Ascending aorta (tissue), 2 donors: ENCODE data around the gene WNK2. TPM values are rescaled to one million over a fixed set of nuclear protein-coding genes. Genes with fewer than 3 reads are reported as not detected.

Experiments
- DNase-seq, 2 donors: peaks; one replicate each; pipeline ENCODE4 v3.0.0-alpha.2; 2019; ENCODE audit warnings: low spot score in 2 of 2
- H3K27ac ChIP-seq, 2 donors: fragments of 200-600 bp; sonication (generic); one replicate each; pipeline ENCODE4 v1.5.1; 2016 to 2017; ENCODE audit warnings: mild to moderate bottlenecking in 1 of 2
- H3K27me3 ChIP-seq: fragments of 200-600 bp; sonication (generic); one replicate; pipeline ENCODE4 v1.5.1; 2017
- H3K36me3 ChIP-seq, 2 donors: fragments of 200-600 bp; sonication (generic); one replicate each; pipeline ENCODE4 v1.5.1; 2016
- H3K4me1 ChIP-seq, 2 donors: fragments of 200-600 bp; sonication (generic); one replicate each; pipeline ENCODE4 v1.5.1; 2016 to 2017; ENCODE audit warnings: mild to moderate bottlenecking in 1 of 2
- H3K4me3 ChIP-seq, 2 donors: fragments of 200-600 bp; sonication (generic); one replicate each; pipeline ENCODE4 v1.5.1; 2016 to 2017; ENCODE audit warnings: mild to moderate bottlenecking in 1 of 2
- H3K9me3 ChIP-seq, 2 donors: fragments of 200-600 bp; sonication (generic); one replicate each; pipeline ENCODE4 v1.5.1; 2016
- CTCF ChIP-seq, 3 experiments: fragments of 200-600 bp in 2 of 3; fragments of 450-650 bp in 1 of 3; sonication (generic) in 2 of 3; IDR thresholded peaks; one replicate each; pipeline ENCODE4 v1.5.1; 2016 to 2019; ENCODE audit warnings: antibody characterized with exemption in 3 of 3, mild to moderate bottlenecking in 1 of 3, moderate library complexity in 1 of 3
- intact Hi-C: fragments of 100-400 bp; cut with DNase I; formaldehyde crosslinking; loops from one replicate; pipeline ENCODE4 v1.15.1; 2023
- total RNA-seq: library from RNA; depleted of rRNA; stranded (reverse); fragments of >200 nt; gene quantifications from one replicate; pipeline ENCODE4 v1.1.0, GENCODE V29; 2016

The WNK2 gene
- total RNA-seq, 1 donor from 2014 or later = not detected

- no peak for DNase-seq
- H3K27ac ChIP-seq = peak overlapping the region in 1 of 2 donors; percentile 9
- H3K27me3 ChIP-seq = no peaks in the 10 kb centered on the region
- no peak overlapping the region for H3K4me3 ChIP-seq
- no peak for TF ChIP-seq CTCF (IDR thresholded peaks at IDR 0.05)
- H3K4me1 ChIP-seq = peaks cover 0 to 28% of the 10 kb centered on the region in 2 donors
- H3K9me3 ChIP-seq = no peaks in the 10 kb centered on the region
- H3K36me3 ChIP-seq = no peaks in the 10 kb centered on the region
- intact Hi-C loops = no loop called here
These were observed 22.7 kb downstream of the WNK2 start for GRCh38 chr9:93206576-93207155.

- peak in 1 of 2 donors; percentile 75 for DNase-seq
- Histone ChIP-seq H3K9me3 (no peaks in the 10 kb centered on the region), H3K4me3 (peak overlapping the region; percentile 31 to 35), H3K27me3 (no peaks in the 10 kb centered on the region), H3K27ac (peak overlapping the region; percentile 44 to 62), H3K36me3 (no peaks in the 10 kb centered on the region), H3K4me1 (peaks cover 0 to 28% of the 10 kb centered on the region in 2 donors)
- intact Hi-C loops = no loop called here
- TF ChIP-seq CTCF (IDR thresholded peaks at IDR 0.05) = no peak
These were observed 23.4 kb downstream of the WNK2 start for GRCh38 chr9:93207326-93207814.

GRCh38 chr9:93207860-93208734 is 24.2 kb downstream of the WNK2 start:
- H3K9me3 ChIP-seq = no peaks in the 10 kb centered on the region
- no peak for DNase-seq
- peak overlapping the region; percentile 31 to 35 for H3K4me3 ChIP-seq
- TF ChIP-seq CTCF (IDR thresholded peaks at IDR 0.05) = no peak
- H3K36me3 ChIP-seq = no peaks in the 10 kb centered on the region
- intact Hi-C loops = no loop called here
- H3K27me3 ChIP-seq = no peaks in the 10 kb centered on the region
- H3K27ac ChIP-seq = peak overlapping the region; percentile 44 to 62
- peaks cover 0 to 28% of the 10 kb centered on the region in 2 donors for H3K4me1 ChIP-seq

DNA sequence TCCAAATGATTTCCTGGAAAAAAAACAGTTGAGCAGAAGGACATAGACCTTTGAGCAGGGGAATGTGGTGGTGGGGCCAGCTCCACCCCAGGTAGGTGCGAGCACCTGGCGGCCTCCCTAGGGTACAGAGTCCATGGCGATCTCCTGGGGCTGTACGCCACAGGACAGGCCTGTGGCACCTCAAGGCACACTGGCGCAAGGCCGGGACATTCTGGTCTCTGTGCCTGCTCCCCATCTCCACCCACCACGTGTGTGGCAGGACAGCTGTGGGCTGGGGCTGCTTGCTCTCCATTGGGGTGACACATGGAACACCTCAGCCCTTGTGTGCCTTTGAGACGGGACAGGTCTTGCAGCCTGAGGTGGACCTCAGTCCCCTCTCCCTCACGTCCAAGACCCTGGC is 25.2 kb downstream of the WNK2 start:
- no peak for TF ChIP-seq CTCF (IDR thresholded peaks at IDR 0.05)
- H3K9me3 ChIP-seq = no peaks in the 10 kb centered on the region
- no peak overlapping the region for H3K27ac ChIP-seq
- intact Hi-C loops = no loop called here
- no peaks in the 10 kb centered on the region for H3K27me3 ChIP-seq
- H3K4me3 ChIP-seq = no peak overlapping the region
- H3K4me1 ChIP-seq = peaks cover 0 to 28% of the 10 kb centered on the region in 2 donors
- no peaks in the 10 kb centered on the region for H3K36me3 ChIP-seq
- DNase-seq = no peak

DNA sequence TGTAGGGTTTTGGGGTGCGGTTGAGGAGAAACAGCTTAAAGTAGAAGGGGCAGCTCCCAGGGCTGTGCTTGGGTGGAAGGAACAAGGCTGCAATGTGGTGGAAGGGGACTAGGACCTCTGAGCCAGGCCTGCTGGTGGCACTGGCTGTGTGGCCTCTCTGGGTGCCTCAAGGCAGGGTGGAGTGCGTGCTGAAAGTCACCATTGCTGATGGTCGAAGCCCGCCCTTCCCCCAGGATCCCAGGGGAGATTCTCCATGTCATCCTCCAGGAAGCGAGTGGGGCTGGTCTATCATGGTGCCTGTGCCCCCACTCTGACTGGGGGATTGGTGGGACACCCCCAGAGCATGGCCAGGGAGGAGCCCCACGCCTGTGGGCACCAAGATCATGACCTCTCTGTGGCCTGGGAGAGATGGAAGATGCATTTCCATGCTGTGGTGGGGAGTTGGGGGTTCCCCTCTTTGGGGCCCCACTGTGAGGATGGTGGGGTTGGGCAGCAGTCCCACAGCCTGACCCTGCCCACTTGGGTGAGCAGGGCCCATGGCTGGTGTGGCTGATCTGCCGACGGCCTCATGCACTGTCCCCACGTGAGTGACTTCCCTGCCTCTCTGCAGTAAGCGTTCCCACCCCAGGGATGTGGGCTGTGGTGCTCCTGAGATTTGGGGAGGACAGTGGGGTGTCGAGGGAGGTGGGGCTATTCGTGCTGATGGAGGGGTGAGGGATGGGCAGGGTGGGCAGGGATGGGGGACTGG is 25.8 kb downstream of the WNK2 start:
- intact Hi-C loops = no loop called here
- no peaks in the 10 kb centered on the region for H3K36me3 ChIP-seq
- peaks cover 0 to 28% of the 10 kb centered on the region in 2 donors for H3K4me1 ChIP-seq
- no peaks in the 10 kb centered on the region for H3K27me3 ChIP-seq
- no peak overlapping the region for H3K4me3 ChIP-seq
- DNase-seq = no peak
- no peak overlapping the region for H3K27ac ChIP-seq
- TF ChIP-seq CTCF (IDR thresholded peaks at IDR 0.05) = no peak
- no peaks in the 10 kb centered on the region for H3K9me3 ChIP-seq
